GM12878 (cell line): Measurements from ENCODE around the gene GRB10. TPM values are rescaled to one million over a fixed set of nuclear protein-coding genes. Genes with fewer than 3 reads are reported as not detected.

Experiments
- CBFB ChIP-seq: IDR thresholded peaks from 2 replicates; pipeline ENCODE4 v1.6.1; 2016; ENCODE audit warnings: antibody characterized with exemption, low read depth
- CBX3 ChIP-seq: fragments of 200-600 bp; sonication (generic); IDR thresholded peaks from 2 replicates; pipeline ENCODE4 v1.6.1; 2016; ENCODE audit warnings: low read depth, borderline replicate concordance
- EP300 ChIP-seq, 2 experiments: fragments of 150-350 bp in 1 of 2; IDR thresholded peaks; 2 replicates each; pipeline ENCODE4 v1.6.1; 2011 to 2012; ENCODE audit warnings: low read depth in 2 of 2, low read length in 2 of 2, borderline replicate concordance in 1 of 2, improper control_type of control experiment in 1 of 2, inconsistent platforms in 1 of 2; ENCODE audit not compliant: control insufficient read depth in 1 of 2
- GATAD2B ChIP-seq: fragments of 450-650 bp; conservative IDR thresholded peaks from 2 replicates; pipeline ENCODE4 v1.6.1; 2017; ENCODE audit warnings: low read depth, mild to moderate bottlenecking, moderate library complexity
- NFIC ChIP-seq: IDR thresholded peaks from 2 replicates; pipeline ENCODE4 v1.6.1; 2012; ENCODE audit warnings: low read depth, mild to moderate bottlenecking, inconsistent platforms, low read length, moderate library complexity
- NFXL1 ChIP-seq: fragments of 450-650 bp; IDR thresholded peaks from 2 replicates; pipeline ENCODE4 v1.6.1; 2017; ENCODE audit warnings: antibody characterized with exemption, mild to moderate bottlenecking, borderline replicate concordance
- POU2F2 ChIP-seq: IDR thresholded peaks from 3 replicates; pipeline ENCODE4 v1.6.1; 2011; ENCODE audit warnings: low read depth, mild to moderate bottlenecking, low read length, borderline replicate concordance
- PRDM15 ChIP-seq: fragments of 450-650 bp; formaldehyde crosslinking; IDR thresholded peaks from 2 replicates; pipeline ENCODE4 v1.4.0; 2020; ENCODE audit warnings: mild to moderate bottlenecking, moderate library complexity
- SMARCA5 ChIP-seq: fragments of 450-650 bp; IDR thresholded peaks from 2 replicates; pipeline ENCODE4 v1.6.1; 2017; ENCODE audit warnings: mild to moderate bottlenecking
- STAT3 ChIP-seq: IDR thresholded peaks from 2 replicates; pipeline ENCODE4 v1.6.1; 2011; ENCODE audit warnings: low read depth, low read length, improper control_type of control experiment
- ZBED1 ChIP-seq: IDR thresholded peaks from 2 replicates; pipeline ENCODE4 v1.6.1; 2016; ENCODE audit warnings: borderline replicate concordance
- ZNF217 ChIP-seq: fragments of 450-650 bp; IDR thresholded peaks from 2 replicates; pipeline ENCODE4 v1.6.1; 2017; ENCODE audit warnings: antibody characterized with exemption, mild to moderate bottlenecking
- ZNF592 ChIP-seq: fragments of 450-650 bp; IDR thresholded peaks from 2 replicates; pipeline ENCODE4 v1.6.1; 2017; ENCODE audit warnings: mild to moderate bottlenecking, moderate library complexity
- ZNF622 ChIP-seq: fragments of 450-650 bp; IDR thresholded peaks from 2 replicates; pipeline ENCODE4 v1.6.1; 2017; ENCODE audit warnings: mild to moderate bottlenecking, inconsistent platforms
- polyA plus RNA-seq, 11 experiments: library from polyadenylated mRNA; depleted of rRNA in 4 of 11; unstranded in 6 of 11; stranded (reverse) in 5 of 11; fragments of >200 nt; fragmentation: Nextera tagmentation in 4 of 11; fragmentation: Illumina TruSeq in 1 of 11; extraction: Ambion mirVana in 4 of 11; extraction: Trizol in 1 of 11; gene quantifications; 1 replicate in 1 of 11; 2 replicates in 10 of 11; pipeline versions ENCODE4 v1.2.1 to v1.2.3, GENCODE V29; 2011 to 2016; ENCODE audit warnings: inconsistent platforms in 2 of 11, missing spikeins in 2 of 11, low read depth in 1 of 11
- total RNA-seq, 4 experiments: library from RNA; depleted of rRNA in 3 of 4; stranded (reverse); fragments of >200 nt in 3 of 4; fragmentation: Illumina TruSeq in 1 of 4; extraction: Trizol in 1 of 4; gene quantifications; 2 replicates each; pipeline versions ENCODE4 v1.2.1 to v1.2.3, GENCODE V29; 2013 to 2021
- TF ChIP-seq, protein P1 (sequence below): fragments of 450-650 bp; IDR thresholded peaks from 2 replicates; pipeline ENCODE4 v1.6.1; 2018; ENCODE audit warnings: mild to moderate bottlenecking, low read depth, moderate library complexity; ENCODE audit not compliant: partially characterized antibody
- TF ChIP-seq, protein P2 (sequence below): IDR thresholded peaks from 2 replicates; pipeline ENCODE4 v1.6.1; 2012; ENCODE audit warnings: mild to moderate bottlenecking, low read depth, low read length

Gene GRB10
- total and polyA plus RNA-seq, 10 of the 15 experiments (the other 5 are each of a cell fraction or from before 2014, with no cell fraction given), result 0.04 to 0.33 TPM; not detected in 8

DNA sequence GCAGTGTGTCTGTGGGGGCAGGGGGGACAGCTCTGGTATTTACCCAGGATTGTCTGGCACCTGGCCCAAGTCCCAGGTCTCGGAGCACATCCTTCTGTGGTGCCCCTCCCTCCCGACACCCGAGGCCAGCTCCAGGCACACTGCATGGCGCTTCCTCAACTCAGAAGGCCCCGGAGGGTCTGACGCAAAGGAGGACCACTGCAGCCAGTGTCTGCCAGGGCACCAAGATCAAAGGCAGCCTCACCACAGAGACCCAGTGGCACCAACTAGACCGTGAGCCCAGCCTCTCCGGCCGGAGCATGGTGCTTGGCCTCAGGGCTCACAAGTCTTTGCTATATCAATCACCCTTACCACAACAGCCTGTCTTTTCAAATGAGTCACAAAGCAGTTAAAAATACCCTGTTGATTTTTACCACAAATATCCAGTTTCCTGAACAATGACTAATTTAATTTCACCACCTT, 118.2 kb downstream of the GRB10 start (continued):
- TF ChIP-seq, protein P1, sequence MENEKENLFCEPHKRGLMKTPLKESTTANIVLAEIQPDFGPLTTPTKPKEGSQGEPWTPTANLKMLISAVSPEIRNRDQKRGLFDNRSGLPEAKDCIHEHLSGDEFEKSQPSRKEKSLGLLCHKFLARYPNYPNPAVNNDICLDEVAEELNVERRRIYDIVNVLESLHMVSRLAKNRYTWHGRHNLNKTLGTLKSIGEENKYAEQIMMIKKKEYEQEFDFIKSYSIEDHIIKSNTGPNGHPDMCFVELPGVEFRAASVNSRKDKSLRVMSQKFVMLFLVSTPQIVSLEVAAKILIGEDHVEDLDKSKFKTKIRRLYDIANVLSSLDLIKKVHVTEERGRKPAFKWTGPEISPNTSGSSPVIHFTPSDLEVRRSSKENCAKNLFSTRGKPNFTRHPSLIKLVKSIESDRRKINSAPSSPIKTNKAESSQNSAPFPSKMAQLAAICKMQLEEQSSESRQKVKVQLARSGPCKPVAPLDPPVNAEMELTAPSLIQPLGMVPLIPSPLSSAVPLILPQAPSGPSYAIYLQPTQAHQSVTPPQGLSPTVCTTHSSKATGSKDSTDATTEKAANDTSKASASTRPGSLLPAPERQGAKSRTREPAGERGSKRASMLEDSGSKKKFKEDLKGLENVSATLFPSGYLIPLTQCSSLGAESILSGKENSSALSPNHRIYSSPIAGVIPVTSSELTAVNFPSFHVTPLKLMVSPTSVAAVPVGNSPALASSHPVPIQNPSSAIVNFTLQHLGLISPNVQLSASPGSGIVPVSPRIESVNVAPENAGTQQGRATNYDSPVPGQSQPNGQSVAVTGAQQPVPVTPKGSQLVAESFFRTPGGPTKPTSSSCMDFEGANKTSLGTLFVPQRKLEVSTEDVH, result no peak
- no peak for TF ChIP-seq POU2F2
- TF ChIP-seq ZBED1, result no peak
- TF ChIP-seq, protein P2, sequence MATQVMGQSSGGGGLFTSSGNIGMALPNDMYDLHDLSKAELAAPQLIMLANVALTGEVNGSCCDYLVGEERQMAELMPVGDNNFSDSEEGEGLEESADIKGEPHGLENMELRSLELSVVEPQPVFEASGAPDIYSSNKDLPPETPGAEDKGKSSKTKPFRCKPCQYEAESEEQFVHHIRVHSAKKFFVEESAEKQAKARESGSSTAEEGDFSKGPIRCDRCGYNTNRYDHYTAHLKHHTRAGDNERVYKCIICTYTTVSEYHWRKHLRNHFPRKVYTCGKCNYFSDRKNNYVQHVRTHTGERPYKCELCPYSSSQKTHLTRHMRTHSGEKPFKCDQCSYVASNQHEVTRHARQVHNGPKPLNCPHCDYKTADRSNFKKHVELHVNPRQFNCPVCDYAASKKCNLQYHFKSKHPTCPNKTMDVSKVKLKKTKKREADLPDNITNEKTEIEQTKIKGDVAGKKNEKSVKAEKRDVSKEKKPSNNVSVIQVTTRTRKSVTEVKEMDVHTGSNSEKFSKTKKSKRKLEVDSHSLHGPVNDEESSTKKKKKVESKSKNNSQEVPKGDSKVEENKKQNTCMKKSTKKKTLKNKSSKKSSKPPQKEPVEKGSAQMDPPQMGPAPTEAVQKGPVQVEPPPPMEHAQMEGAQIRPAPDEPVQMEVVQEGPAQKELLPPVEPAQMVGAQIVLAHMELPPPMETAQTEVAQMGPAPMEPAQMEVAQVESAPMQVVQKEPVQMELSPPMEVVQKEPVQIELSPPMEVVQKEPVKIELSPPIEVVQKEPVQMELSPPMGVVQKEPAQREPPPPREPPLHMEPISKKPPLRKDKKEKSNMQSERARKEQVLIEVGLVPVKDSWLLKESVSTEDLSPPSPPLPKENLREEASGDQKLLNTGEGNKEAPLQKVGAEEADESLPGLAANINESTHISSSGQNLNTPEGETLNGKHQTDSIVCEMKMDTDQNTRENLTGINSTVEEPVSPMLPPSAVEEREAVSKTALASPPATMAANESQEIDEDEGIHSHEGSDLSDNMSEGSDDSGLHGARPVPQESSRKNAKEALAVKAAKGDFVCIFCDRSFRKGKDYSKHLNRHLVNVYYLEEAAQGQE, result no peak
- no peak for TF ChIP-seq PRDM15 (CRISPR knock-in tag)
- TF ChIP-seq CBX3, result no peak
- TF ChIP-seq ZNF592, result no peak
- TF ChIP-seq SMARCA5, result no peak
- no peak for TF ChIP-seq ZNF622
- no peak for TF ChIP-seq GATAD2B
- no peak; the same call in none of the 2 replicates for TF ChIP-seq CBFB
- TF ChIP-seq NFIC, result peak; percentile 78
- peak in 1 of 2 experiments; percentile 12; a peak in 1 of 4 replicates for TF ChIP-seq EP300 (IDR thresholded peaks at IDR 0.05; ENCODE audit: borderline replicate concordance in 1 of 2, control insufficient read depth in 1 of 2, low read depth in 2 of 2, low read length in 2 of 2)
- TF ChIP-seq NFXL1, result no peak
- no peak for TF ChIP-seq ZNF217
- TF ChIP-seq STAT3, result no peak
